Mesodermal cell (in vitro differentiated cells): Measurements from ENCODE around the gene PPOX.
A peak's percentile ranks its signal among the peaks of the same experiment; 100 is the strongest.

ENCODE experiments used
- H3K27ac ChIP-seq: 2 replicates; pipeline ENCODE4 v1.7.0; 2013; ENCODE audit warnings: mild to moderate bottlenecking, low read depth, low read length, moderate library complexity; ENCODE audit not compliant: severe bottlenecking
- H3K36me3 ChIP-seq: 2 replicates; pipeline ENCODE4 v1.7.1; 2013; ENCODE audit warnings: mild to moderate bottlenecking, low read length, moderate library complexity; ENCODE audit not compliant: control insufficient read depth, insufficient read depth
- H3K4me1 ChIP-seq: one replicate; pipeline ENCODE4 v1.7.1; 2013; ENCODE audit warnings: mild to moderate bottlenecking, low read length; ENCODE audit not compliant: insufficient read depth, control insufficient read depth, poor library complexity, severe bottlenecking
- H3K4me3 ChIP-seq: 2 replicates; pipeline ENCODE4 v1.7.0; 2013; ENCODE audit warnings: low read length, control low read depth, mild to moderate bottlenecking; ENCODE audit not compliant: insufficient read depth, poor library complexity, severe bottlenecking; ENCODE audit errors: extremely low read depth
- H3K9me3 ChIP-seq: 2 replicates; pipeline ENCODE4 v1.7.1; 2013; ENCODE audit warnings: mild to moderate bottlenecking, low read length, moderate library complexity; ENCODE audit not compliant: control insufficient read depth
- WGBS, 2 experiments: methylation state at CpG; one replicate each; pipeline ENCODE4 v1.1.5; 2013; ENCODE audit warnings: missing lambda C conversion rate in 2 of 2; ENCODE audit not compliant: insufficient coverage in 2 of 2; 5-methylcytosine and 5-hydroxymethylcytosine counted together

Gene PPOX

GRCh38 chr1:161216945-161217712 lies 50.9 kb downstream of the PPOX start:
- H3K27ac ChIP-seq = peak overlapping the region; percentile 33
- H3K4me1 ChIP-seq = peaks cover 19% of the 10 kb centered on the region
- WGBS, 2 experiments = 95 to 100% methylated on average over 4 to 7 of the region's 7 CpGs
- H3K36me3 ChIP-seq = peaks cover 37% of the 10 kb centered on the region
- no peak overlapping the region for H3K4me3 ChIP-seq
- H3K9me3 ChIP-seq = no peaks in the 10 kb centered on the region

- WGBS, 2 experiments = 78 to 83% methylated on average over 2 to 3 of the region's 6 CpGs
- Histone ChIP-seq H3K36me3 (peaks cover 30% of the 10 kb centered on the region), H3K27ac (no peak overlapping the region), H3K9me3 (no peaks in the 10 kb centered on the region), H3K4me3 (no peak overlapping the region), H3K4me1 (peaks cover 19% of the 10 kb centered on the region)
Observed at GRCh38 chr1:161217831-161218230, 51.6 kb downstream of the PPOX start.

GRCh38 chr1:161218301-161219077 lies 52.3 kb downstream of the PPOX start:
- H3K9me3 ChIP-seq = no peaks in the 10 kb centered on the region
- no peak overlapping the region for H3K27ac ChIP-seq
- peaks cover 19% of the 10 kb centered on the region for H3K4me1 ChIP-seq
- 88 to 93% methylated on average over 4 to 5 of the region's 8 CpGs for WGBS, 2 experiments
- H3K4me3 ChIP-seq = no peak overlapping the region
- H3K36me3 ChIP-seq = peaks cover 23% of the 10 kb centered on the region

GRCh38 chr1:161219078-161219892 lies 53.1 kb downstream of the PPOX start:
- H3K36me3 ChIP-seq = peaks cover 15% of the 10 kb centered on the region
- no peaks in the 10 kb centered on the region for H3K9me3 ChIP-seq
- 93 to 100% methylated on average over 3 to 4 of the region's 5 CpGs for WGBS, 2 experiments
- no peak overlapping the region for H3K4me3 ChIP-seq
- H3K27ac ChIP-seq = no peak overlapping the region
- H3K4me1 ChIP-seq = peaks cover 19% of the 10 kb centered on the region

- 86 to 95% methylated on average over 3 to 4 of the region's 5 CpGs for WGBS, 2 experiments
- Histone ChIP-seq H3K9me3 (no peaks in the 10 kb centered on the region), H3K27ac (no peak overlapping the region), H3K4me1 (peaks cover 19% of the 10 kb centered on the region), H3K36me3 (peaks cover 9% of the 10 kb centered on the region), H3K4me3 (no peak overlapping the region)
Observed at GRCh38 chr1:161220002-161220401, 53.8 kb downstream of the PPOX start.
